ENCODE measurements around the gene HTT-AS. TPM values are rescaled to one million over a fixed set of nuclear protein-coding genes. Genes with fewer than 3 reads are reported as not detected.

The HTT-AS gene
- total and polyA plus RNA-seq, 2 of the 8 experiments (the other 6 are each of a cell fraction or from before 2014, with no cell fraction given), result not detected

DNA sequence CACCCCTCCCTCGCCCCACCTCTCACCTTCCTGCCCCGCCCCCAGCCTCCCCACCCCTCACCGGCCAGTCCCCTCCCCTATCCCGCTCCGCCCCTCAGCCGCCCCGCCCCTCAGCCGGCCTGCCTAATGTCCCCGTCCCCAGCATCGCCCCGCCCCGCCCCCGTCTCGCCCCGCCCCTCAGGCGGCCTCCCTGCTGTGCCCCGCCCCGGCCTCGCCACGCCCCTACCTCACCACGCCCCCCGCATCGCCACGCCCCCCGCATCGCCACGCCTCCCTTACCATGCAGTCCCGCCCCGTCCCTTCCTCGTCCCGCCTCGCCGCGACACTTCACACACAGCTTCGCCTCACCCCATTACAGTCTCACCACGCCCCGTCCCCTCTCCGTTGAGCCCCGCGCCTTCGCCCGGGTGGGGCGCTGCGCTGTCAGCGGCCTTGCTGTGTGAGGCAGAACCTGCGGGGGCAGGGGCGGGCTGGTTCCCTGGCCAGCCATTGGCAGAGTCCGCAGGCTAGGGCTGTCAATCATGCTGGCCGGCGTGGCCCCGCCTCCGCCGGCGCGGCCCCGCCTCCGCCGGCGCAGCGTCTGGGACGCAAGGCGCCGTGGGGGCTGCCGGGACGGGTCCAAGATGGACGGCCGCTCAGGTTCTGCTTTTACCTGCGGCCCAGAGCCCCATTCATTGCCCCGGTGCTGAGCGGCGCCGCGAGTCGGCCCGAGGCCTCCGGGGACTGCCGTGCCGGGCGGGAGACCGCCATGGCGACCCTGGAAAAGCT lies at the start of gene HTT-AS, which contains the start of gene HTT (continued):
- TF ChIP-seq ASH2L (IDR thresholded peaks at IDR 0.05; ENCODE audit: low read length) (no peak), E2F6 (IDR thresholded peaks at IDR 0.05) (no peak), BCL11A (IDR thresholded peaks at IDR 0.05; ENCODE audit: low read depth in 2 of 2, low read length in 2 of 2) (no peak), JUN (IDR thresholded peaks at IDR 0.05; ENCODE audit: low read depth, low read length) (no peak), SAP30 (IDR thresholded peaks at IDR 0.05; ENCODE audit: insufficient read depth, insufficient replicate concordance, low read length) (no peak), RBBP5 (IDR thresholded peaks at IDR 0.05; ENCODE audit: borderline replicate concordance, low read depth, low read length) (no peak; the same call in 1 of the 2 replicates), SUZ12 (IDR thresholded peaks at IDR 0.05; ENCODE audit: low read length) (no peak), GABPA (IDR thresholded peaks at IDR 0.05; ENCODE audit: borderline replicate concordance, insufficient read depth, low read length) (no peak), CBX8 (IDR thresholded peaks at IDR 0.05; ENCODE audit: borderline replicate concordance, low read depth, low read length) (no peak), PHF8 (conservative IDR thresholded peaks at IDR 0.05; ENCODE audit: low read depth, low read length) (peak; percentile 89), CEBPB (IDR thresholded peaks at IDR 0.05; ENCODE audit: low read depth, low read length) (no peak), RNF2 (IDR thresholded peaks at IDR 0.05; ENCODE audit: borderline replicate concordance, low read depth, low read length, missing control alignments, poor library complexity, severe bottlenecking) (no peak), NRF1 (IDR thresholded peaks at IDR 0.05; ENCODE audit: low read depth, low read length) (peak; percentile 26; the same call in 1 of the 2 replicates), CHD2 (IDR thresholded peaks at IDR 0.05; ENCODE audit: low read length) (peak; percentile 63; the same call in 1 of the 2 replicates), EZH2 (IDR thresholded peaks at IDR 0.05; ENCODE audit: low read depth, low read length, severe bottlenecking) (no peak), KDM1A (IDR thresholded peaks at IDR 0.05; ENCODE audit: borderline replicate concordance, low read length) (no peak), SP4 (IDR thresholded peaks at IDR 0.05; ENCODE audit: low read length) (peak; percentile 95)
- TF ChIP-seq, protein P1, sequence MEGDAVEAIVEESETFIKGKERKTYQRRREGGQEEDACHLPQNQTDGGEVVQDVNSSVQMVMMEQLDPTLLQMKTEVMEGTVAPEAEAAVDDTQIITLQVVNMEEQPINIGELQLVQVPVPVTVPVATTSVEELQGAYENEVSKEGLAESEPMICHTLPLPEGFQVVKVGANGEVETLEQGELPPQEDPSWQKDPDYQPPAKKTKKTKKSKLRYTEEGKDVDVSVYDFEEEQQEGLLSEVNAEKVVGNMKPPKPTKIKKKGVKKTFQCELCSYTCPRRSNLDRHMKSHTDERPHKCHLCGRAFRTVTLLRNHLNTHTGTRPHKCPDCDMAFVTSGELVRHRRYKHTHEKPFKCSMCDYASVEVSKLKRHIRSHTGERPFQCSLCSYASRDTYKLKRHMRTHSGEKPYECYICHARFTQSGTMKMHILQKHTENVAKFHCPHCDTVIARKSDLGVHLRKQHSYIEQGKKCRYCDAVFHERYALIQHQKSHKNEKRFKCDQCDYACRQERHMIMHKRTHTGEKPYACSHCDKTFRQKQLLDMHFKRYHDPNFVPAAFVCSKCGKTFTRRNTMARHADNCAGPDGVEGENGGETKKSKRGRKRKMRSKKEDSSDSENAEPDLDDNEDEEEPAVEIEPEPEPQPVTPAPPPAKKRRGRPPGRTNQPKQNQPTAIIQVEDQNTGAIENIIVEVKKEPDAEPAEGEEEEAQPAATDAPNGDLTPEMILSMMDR (IDR thresholded peaks at IDR 0.05; ENCODE audit: control extremely low read depth in 1 of 3, insufficient read depth in 1 of 3, low read depth in 1 of 3, low read length in 3 of 3), result no peak
- TF ChIP-seq, protein P2, sequence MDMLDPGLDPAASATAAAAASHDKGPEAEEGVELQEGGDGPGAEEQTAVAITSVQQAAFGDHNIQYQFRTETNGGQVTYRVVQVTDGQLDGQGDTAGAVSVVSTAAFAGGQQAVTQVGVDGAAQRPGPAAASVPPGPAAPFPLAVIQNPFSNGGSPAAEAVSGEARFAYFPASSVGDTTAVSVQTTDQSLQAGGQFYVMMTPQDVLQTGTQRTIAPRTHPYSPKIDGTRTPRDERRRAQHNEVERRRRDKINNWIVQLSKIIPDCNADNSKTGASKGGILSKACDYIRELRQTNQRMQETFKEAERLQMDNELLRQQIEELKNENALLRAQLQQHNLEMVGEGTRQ (IDR thresholded peaks at IDR 0.05; ENCODE audit: low read length), result no peak
